GM23338 (cell line): Measurements from ENCODE around the gene HIVEP3. TPM values are rescaled to one million over a fixed set of nuclear protein-coding genes. Genes with fewer than 3 reads are reported as not detected.

ENCODE experiments used
- ATAC-seq: fragments of 200-7000 bp; cut with Tn5 transposase; 3 replicates; pipeline ENCODE4 v1.9.1; 2020
- DNase-seq: peaks from one replicate; pipeline ENCODE4 v3.0.0-alpha.2; 2015; ENCODE audit warnings: low spot score
- H2AFZ ChIP-seq: fragments of 200-600 bp; sonication (generic); 2 replicates; pipeline ENCODE4 v1.8.0; 2016; ENCODE audit warnings: antibody characterized with exemption, mild to moderate bottlenecking, moderate library complexity
- H3F3A ChIP-seq: fragments of 200-600 bp; sonication (generic); replicated peaks from 2 replicates; pipeline ENCODE4 v1.8.0; 2017; ENCODE audit warnings: antibody characterized with exemption, mixed run types, low read depth
- H3K27ac ChIP-seq: fragments of 200-600 bp; sonication (generic); 2 replicates; pipeline ENCODE4 v1.6.1; 2016; ENCODE audit warnings: low read depth
- H3K27me3 ChIP-seq: fragments of 200-600 bp; sonication (generic); 2 replicates; pipeline ENCODE4 v1.8.0; 2016; ENCODE audit warnings: mild to moderate bottlenecking, mixed run types, moderate library complexity; ENCODE audit not compliant: insufficient read depth
- H3K36me3 ChIP-seq: fragments of 200-600 bp; sonication (generic); 2 replicates; pipeline ENCODE4 v1.8.0; 2016; ENCODE audit warnings: mild to moderate bottlenecking; ENCODE audit not compliant: insufficient read depth
- H3K4me1 ChIP-seq: fragments of 200-600 bp; sonication (generic); 2 replicates; pipeline ENCODE4 v1.8.0; 2016; ENCODE audit warnings: mild to moderate bottlenecking, moderate library complexity; ENCODE audit not compliant: insufficient read depth
- H3K4me2 ChIP-seq: fragments of 200-600 bp; sonication (generic); 2 replicates; pipeline ENCODE4 v1.7.1; 2017; ENCODE audit warnings: mixed run types
- H3K4me3 ChIP-seq: fragments of 200-600 bp; sonication (generic); 2 replicates; pipeline ENCODE4 v1.6.1; 2016; ENCODE audit warnings: mixed run types
- H3K79me2 ChIP-seq: fragments of 200-600 bp; sonication (generic); replicated peaks from 2 replicates; pipeline ENCODE4 v1.8.0; 2017; ENCODE audit warnings: mild to moderate bottlenecking; ENCODE audit not compliant: insufficient read depth
- H3K9me2 ChIP-seq: fragments of 200-600 bp; sonication (generic); 2 replicates; pipeline ENCODE4 v1.8.0; 2017; ENCODE audit not compliant: insufficient read depth
- H4K20me1 ChIP-seq: fragments of 200-600 bp; sonication (generic); replicated peaks from 2 replicates; pipeline ENCODE4 v1.8.0; 2017; ENCODE audit warnings: mild to moderate bottlenecking; ENCODE audit not compliant: insufficient read depth
- H3K27ac Mint-ChIP-seq: 2 replicates; pipeline ENCODE4 v1.8.0; 2020; ENCODE audit warnings: inconsistent platforms, mild to moderate bottlenecking, moderate library complexity, mixed read lengths
- H3K27me3 Mint-ChIP-seq: 3 replicates; pipeline ENCODE4 v1.8.0; 2022; ENCODE audit warnings: low read depth, mild to moderate bottlenecking, moderate library complexity, mixed read lengths, inconsistent platforms; ENCODE audit not compliant: insufficient read depth, poor library complexity
- H3K36me3 Mint-ChIP-seq: 3 replicates; pipeline ENCODE4 v1.8.0; 2021; ENCODE audit warnings: low read depth, mild to moderate bottlenecking, inconsistent platforms, moderate library complexity, mixed read lengths
- H3K4me1 Mint-ChIP-seq: 3 replicates; pipeline ENCODE4 v1.8.0; 2020; ENCODE audit warnings: mild to moderate bottlenecking, inconsistent platforms, mixed read lengths
- H3K4me3 Mint-ChIP-seq: 3 replicates; pipeline ENCODE4 v1.8.0; 2021; ENCODE audit warnings: moderate library complexity, mild to moderate bottlenecking, inconsistent platforms, mixed read lengths
- H3K9me3 Mint-ChIP-seq: 3 replicates; pipeline ENCODE4 v1.8.0; 2020; ENCODE audit warnings: moderate library complexity, mild to moderate bottlenecking, inconsistent platforms, mixed read lengths
- CREB1 ChIP-seq: fragments of 250-450 bp; sonication (Bioruptor Pico); IDR thresholded peaks from 2 replicates; pipeline ENCODE4 v1.5.0; 2020; ENCODE audit warnings: low read depth, mild to moderate bottlenecking, moderate library complexity
- CTCF ChIP-seq, 2 experiments: fragments of 200-600 bp in 1 of 2; sonication (generic) in 1 of 2; conservative IDR thresholded peaks; 2 replicates each; pipeline versions ENCODE4 v1.5.1 to v1.6.1; 2016 to 2017; ENCODE audit warnings: antibody characterized with exemption in 2 of 2, low read depth in 2 of 2, mild to moderate bottlenecking in 2 of 2, moderate library complexity in 1 of 2
- ETS1 ChIP-seq: IDR thresholded peaks from 2 replicates; pipeline ENCODE4 v1.6.1; 2016; ENCODE audit warnings: antibody characterized with exemption
- EZH2 ChIP-seq: fragments of 200-600 bp; sonication (generic); IDR thresholded peaks from one replicate; pipeline ENCODE4 v1.8.0; 2017; ENCODE audit warnings: antibody characterized with exemption, mild to moderate bottlenecking, low read depth; ENCODE audit not compliant: unreplicated experiment
- EZH2phosphoT487 ChIP-seq: fragments of 200-600 bp; sonication (generic); IDR thresholded peaks from one replicate; pipeline ENCODE4 v1.8.1; 2018; ENCODE audit warnings: antibody characterized with exemption; ENCODE audit not compliant: unreplicated experiment
- JUNB ChIP-seq: IDR thresholded peaks from one replicate; pipeline ENCODE4 v1.6.1; 2016; ENCODE audit warnings: antibody characterized with exemption; ENCODE audit not compliant: unreplicated experiment
- NANOG ChIP-seq: IDR thresholded peaks from 2 replicates; pipeline ENCODE4 v1.6.1; 2016; ENCODE audit warnings: antibody characterized with exemption, borderline replicate concordance
- POLR2AphosphoS5 ChIP-seq: IDR thresholded peaks from 2 replicates; pipeline ENCODE4 v1.6.1; 2016; ENCODE audit warnings: antibody characterized with exemption, low read depth
- REST ChIP-seq: IDR thresholded peaks from one replicate; pipeline ENCODE4 v1.6.1; 2018; ENCODE audit warnings: antibody characterized with exemption; ENCODE audit not compliant: unreplicated experiment
- STAT1 ChIP-seq: IDR thresholded peaks from one replicate; pipeline ENCODE4 v1.6.1; 2016; ENCODE audit warnings: antibody characterized with exemption; ENCODE audit not compliant: unreplicated experiment
- ZNF114 ChIP-seq: fragments of 250-450 bp; sonication (Bioruptor Pico); IDR thresholded peaks from 2 replicates; pipeline ENCODE4 v1.5.0; 2020; ENCODE audit warnings: mild to moderate bottlenecking, moderate library complexity
- ZNF331 ChIP-seq: fragments of 250-450 bp; sonication (Bioruptor Pico); IDR thresholded peaks from 2 replicates; pipeline ENCODE4 v1.5.0; 2020; ENCODE audit warnings: low read depth, mild to moderate bottlenecking, moderate library complexity
- polyA plus RNA-seq: library from polyadenylated mRNA; unstranded; fragments of >200 nt; fragmentation: Nextera tagmentation; extraction: Ambion mirVana; gene quantifications from 2 replicates; pipeline ENCODE4 v1.2.1, GENCODE V29; 2016
- total RNA-seq: library from RNA; depleted of rRNA; stranded (reverse); fragments of >200 nt; shearing (Covaris generic); gene quantifications from 2 replicates; pipeline ENCODE4 v1.2.3, GENCODE V29; 2014

HIVEP3 gene
- total and polyA plus RNA-seq, 2 experiments from 2014 or later: 0.14 to 0.24 TPM

- TF ChIP-seq ETS1 (no peak), ZNF114 (CRISPR knock-in tag) (no peak), STAT1 (no peak), POLR2AphosphoS5 (no peak), CREB1 (no peak), JUNB (no peak)
Measured at GRCh38 chr1:41562328-41562727, 356.4 kb downstream of the HIVEP3 start (continued).

- no peaks in the 10 kb centered on the region for H4K20me1 ChIP-seq
- no peak overlapping the region for H3K4me3 Mint-ChIP-seq
- ATAC-seq: no peak
- TF ChIP-seq CTCF (conservative IDR thresholded peaks at IDR 0.05; ENCODE audit: low read depth in 2 of 2) (no peak), ZNF331 (no peak), ZNF114 (CRISPR knock-in tag) (no peak), EZH2phosphoT487 (no peak), REST (no peak), POLR2AphosphoS5 (no peak), NANOG (no peak), EZH2 (no peak), ETS1 (no peak), CREB1 (no peak)
Measured at GRCh38 chr1:41560931-41561330, 357.8 kb downstream of the HIVEP3 start.

More at GRCh38 chr1:41560931-41561330, 357.8 kb downstream of the HIVEP3 start:
- DNase-seq: no peak
- Mint-ChIP-seq H3K4me1 (peaks cover 3% of the 10 kb centered on the region; the same call in 1 of the 3 replicates), H3K27ac (no peak overlapping the region), H3K36me3 (no peaks in the 10 kb centered on the region; the same call in 2 of the 3 replicates), H3K9me3 (peaks cover 12% of the 10 kb centered on the region), H3K27me3 (peaks cover 6% of the 10 kb centered on the region)
- Histone ChIP-seq H2AFZ (no peak overlapping the region), H3K36me3 (no peaks in the 10 kb centered on the region), H3K9me2 (no peaks in the 10 kb centered on the region), H3K4me1 (no peaks in the 10 kb centered on the region), H3K4me3 (no peak overlapping the region), H3K79me2 (no peaks in the 10 kb centered on the region), H3K27me3 (no peaks in the 10 kb centered on the region), H3K27ac (no peak overlapping the region), H3F3A (no peaks in the 10 kb centered on the region), H3K4me2 (no peak overlapping the region)
